IPS DF 4.7 (cell line): ENCODE data around the gene UBE2R2.
A peak's percentile ranks its signal among the peaks of the same experiment; 100 is the strongest.
"Not testable (repeated sequence)": the region's sequence is repeated elsewhere in the genome, so short reads cannot be mapped to it uniquely, and the experiment has no call there.

Source experiments
- DNase-seq: peaks from one replicate; pipeline ENCODE4 v3.0.0-alpha.2; 2013; ENCODE audit warnings: low spot score; ENCODE audit errors: extremely low read depth

Gene UBE2R2

DNA sequence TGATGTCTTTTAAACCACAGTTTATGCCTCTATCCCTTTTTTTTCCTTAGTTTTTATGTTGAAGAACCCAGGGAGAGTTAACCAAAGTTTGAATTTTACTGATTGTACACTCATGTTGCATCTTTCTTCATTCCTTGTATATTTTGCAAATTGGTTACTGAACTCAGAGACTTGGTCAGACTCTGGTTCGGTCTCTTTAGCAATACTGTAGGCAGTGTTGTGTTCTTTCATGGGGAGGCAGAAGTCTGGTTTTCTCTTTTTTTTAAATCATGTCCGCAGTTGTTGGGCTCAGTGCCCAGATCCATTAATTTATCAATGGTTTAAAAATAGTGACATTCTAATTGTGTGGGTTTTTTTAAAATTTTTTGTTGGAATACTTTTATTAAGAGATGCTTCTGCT lies 23.4 kb downstream of the UBE2R2 start:
- DNase-seq: no peak

DNA sequence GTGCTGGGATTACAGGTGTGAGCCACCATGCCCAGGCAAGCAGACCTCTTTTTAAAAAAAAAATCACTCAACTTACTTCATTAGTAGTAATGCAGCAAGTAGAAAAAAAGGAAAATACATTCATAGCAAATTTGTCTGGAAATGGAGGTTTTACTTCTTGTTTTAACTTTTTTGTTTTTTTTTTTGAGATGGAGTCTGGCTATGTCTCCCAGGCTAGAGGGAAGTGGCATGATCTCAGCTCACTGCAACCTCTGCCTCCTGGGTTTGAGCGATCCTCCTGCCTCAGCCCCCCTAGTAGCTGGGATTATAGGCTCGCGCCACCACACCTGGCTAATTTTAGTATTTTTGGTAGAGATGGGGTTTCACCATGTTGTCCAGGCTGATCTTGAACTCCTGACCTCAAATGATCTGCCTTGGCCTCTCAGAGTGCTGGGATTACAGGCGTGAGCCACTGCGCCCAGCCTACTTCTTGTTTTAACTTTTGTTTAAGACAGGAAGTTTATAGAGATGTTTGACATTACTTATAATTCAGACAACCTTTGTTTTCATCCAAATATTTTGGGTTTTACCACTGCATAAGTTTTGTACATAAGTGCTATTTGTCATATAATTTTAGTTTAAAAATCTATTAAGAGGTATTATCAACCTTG lies 26.5 kb downstream of the UBE2R2 start:
- DNase-seq: no peak

DNA sequence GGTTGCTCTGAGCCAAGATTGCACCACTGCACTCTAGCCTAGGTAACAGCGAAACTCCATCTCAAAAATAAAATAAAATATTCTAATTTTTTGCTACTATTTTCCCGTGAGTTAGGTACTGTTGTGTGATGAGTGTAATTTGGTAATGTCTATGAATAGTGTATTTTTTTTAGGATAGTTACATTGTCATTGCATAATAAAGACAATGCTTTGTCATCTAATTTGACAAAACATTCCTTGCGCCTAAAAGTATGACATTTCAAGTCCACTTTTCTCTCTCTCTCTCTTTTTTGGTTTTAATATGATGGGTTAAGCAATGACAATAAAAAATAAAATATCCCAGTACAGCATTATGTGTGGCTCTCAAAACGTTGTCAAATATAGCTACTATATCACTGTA lies 29.3 kb downstream of the UBE2R2 start:
- DNase-seq: no peak

DNA sequence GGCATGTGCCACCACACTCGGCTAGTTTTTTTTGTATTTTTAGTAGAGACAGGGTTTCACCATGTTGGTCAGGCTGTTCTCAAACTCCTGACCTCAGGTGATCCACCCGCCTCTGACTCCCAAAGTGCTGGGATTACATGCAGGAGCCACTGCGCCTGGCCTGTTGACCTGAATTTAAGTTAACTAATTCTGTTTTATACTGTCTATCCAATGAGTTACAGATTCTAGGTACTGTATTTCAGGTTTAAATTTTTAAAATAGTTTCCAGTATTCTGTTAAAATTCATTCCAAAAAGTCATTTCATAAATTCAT lies 30.9 kb downstream of the UBE2R2 start:
- not testable (repeated sequence) for DNase-seq

DNA sequence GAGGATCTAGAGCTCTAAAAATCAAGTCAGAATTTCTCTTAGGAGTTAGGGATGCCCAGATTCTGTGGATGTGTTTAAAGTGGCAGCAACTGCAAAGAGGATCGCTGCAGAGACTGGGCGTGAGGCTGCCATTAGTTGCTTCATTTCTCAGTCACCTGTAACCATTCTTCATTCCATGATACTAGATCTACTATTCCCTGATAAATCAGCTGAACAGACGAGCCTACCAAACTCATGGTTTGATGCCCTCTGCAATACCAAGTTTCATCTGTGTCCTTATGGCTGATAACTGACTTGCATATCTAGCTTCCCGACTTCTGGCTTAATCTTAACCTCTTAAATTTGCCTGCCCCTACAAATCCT lies 33.3 kb downstream of the UBE2R2 start:
- DNase-seq: no peak

DNA sequence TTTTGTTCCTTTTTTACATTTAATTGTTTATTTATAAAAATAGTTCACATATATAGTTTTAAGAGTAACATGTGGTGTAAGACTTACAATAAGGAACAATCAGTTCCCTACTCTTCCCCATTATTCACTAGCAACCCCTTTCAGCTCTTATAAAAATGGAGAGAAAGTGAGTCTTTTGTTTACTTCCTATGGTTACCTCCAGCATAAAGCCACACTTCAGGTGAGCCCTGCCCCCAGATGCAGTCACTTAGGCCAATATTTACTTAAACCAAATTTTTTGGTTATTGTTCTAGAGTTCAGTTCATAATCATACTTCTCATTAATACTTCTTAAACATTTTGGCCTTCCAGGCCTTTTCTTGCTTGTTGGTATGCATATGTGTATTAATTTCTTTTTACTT lies 33.7 kb downstream of the UBE2R2 start:
- DNase-seq: no peak

DNA sequence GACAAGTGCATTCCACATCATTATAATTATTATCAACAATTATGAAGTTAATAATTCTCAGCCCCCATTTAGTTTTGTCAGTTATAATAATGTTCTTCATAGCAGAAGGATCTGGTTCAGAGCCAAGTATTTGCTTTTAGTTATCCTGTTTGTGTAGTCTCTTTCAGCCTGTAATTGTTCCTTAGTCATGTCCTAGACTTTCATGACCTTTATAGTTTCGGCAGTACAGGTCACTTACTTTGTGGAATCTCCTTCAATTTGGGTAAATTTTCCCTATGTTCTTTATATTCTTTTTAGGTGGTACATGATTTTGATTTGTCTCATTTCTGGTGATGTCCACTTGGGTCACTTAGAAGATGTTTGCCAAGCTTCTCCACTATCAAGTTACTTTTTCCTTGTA lies 34.3 kb downstream of the UBE2R2 start:
- DNase-seq: no peak

DNA sequence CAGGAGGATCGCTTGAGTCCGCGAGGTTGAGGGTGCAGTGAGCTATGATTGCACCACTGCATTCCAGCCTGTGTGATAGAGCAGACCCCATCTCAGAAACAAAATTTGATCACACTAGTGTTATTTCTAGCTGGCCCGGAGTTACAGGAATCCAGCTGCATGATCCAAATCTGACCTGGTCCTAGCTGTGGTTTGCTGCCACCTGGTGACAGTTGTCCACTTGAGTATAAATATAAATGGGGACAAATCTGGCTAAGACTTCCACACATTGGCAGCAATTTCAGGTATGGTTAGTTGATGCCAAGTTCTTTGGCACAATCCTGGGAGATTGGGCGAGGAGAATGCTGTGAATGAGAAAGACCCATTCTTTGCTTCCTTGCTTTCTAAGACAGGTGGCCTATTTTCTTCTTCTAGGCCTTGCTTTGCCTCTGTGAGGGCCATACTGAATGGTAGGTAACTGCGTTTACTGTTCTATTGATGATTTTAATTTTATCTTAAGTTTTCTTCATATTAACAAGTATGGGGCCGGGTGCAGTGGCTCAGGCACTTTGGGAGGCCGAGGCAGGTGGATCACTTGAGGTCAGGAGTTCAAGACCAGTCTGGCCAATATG lies 35.4 kb downstream of the UBE2R2 start:
- DNase-seq: peak; percentile 3

DNA sequence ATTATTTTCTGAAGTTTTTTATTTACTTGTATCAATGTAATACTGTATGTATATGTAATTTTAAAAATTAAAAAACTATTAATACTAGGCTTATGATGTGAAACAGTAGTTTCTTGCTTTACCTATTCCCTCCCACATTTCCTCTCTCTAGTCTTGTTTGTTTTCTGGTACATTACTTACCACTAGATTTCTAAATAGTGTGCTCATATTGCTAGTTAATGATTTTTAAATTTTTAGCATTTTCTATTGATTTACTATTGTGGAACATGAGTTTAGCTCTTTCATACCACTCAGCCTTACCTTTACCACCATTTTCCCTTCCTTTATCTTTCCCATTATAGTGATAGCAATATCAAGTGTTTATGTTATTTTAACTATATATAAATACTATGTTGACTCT lies 39.3 kb downstream of the UBE2R2 start:
- no peak for DNase-seq

DNA sequence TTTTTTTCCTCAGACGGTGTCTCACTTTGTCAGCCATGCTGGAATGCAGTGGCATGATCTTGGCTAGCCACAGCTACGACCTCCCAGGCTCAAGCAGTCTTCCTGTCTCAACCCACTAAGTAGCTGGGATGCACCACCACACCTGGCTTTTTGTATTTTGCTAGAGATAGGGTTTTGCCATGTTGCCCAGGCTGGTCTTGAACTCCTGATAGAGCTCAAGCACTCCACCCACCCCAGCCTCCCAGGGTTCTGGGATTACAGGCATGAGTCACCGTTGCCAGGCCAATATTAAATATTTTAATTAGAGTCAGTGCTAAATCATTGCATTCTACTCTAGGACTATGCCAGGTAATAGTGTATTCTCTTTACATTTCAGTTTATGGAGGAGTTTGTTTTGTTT lies 41.5 kb downstream of the UBE2R2 start:
- no peak for DNase-seq

DNA sequence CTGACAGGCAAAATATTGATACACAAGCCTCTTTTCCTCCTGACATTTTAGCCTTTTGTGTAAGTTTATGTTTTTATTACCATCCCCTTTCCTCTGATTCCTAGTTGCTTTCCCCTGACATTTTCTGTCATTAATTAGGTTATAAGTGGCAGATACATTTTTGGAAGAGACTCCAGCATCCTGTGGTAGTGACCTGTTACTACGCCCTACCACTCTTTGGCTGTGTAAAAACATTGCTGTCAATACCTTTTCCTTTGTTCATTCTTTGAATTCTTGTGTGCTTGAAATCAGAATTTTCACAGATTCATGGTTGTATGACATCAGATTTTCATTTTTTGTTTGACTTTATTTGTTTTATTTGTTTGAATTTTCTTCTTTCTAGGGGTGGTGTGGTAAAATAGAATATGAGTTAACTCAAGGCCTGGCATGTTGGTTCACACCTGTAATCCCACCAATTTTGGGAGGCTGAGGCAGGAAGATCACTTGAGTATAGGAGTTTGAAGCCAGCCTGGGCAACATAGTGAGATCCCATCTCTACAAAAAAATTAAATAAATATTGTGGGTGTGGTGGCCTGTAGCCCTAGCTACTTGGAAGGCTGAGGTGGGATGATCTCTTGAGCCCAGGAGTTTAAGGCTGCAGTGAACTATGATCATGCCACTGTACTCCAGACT lies 43.4 kb downstream of the UBE2R2 start:
- no peak for DNase-seq

DNA sequence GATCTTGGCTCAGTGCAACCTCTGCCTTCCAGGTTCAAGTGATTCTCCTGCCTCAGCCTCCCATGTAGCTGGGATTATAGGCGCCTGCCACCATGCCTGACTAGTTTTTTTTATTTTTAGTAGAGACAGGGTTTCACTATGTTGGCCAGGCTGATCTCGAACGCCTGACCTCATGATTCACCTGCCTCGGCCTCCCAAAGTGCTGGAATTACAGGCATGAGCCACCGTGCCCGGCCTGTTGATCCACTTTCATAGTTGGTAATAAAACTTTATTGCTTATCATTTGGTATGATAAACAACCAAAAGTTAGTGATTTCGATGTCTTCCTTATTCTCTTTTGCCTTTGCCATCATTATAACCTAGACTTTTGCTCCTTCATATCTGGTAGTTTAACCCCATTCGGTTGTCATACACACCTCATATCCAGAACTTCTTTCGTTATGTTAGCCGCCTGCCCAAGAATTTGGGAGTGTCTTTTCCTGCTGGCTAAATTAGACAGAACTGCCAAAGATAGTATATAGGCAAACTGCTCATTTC lies 45.0 kb downstream of the UBE2R2 start:
- no peak for DNase-seq

DNA sequence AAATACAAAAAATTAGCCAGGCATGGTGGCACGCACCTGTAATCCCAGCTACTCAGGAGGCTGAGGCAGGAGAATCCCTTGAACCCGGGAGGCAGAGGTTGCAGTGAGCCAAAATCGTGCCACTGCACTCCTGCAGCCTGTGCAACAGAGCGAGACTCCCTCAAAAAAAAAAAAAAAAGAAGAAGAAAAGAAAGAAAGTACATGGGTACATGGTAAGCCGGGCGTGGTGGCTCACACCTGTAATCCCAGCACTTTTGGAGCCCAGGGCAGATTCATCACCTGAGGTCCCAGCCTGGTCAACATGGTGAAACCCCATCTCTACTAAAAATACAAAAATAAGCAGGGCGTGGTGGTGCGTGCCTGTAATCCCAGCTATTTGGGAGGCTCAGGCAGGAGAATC lies 46.1 kb downstream of the UBE2R2 start:
- DNase-seq: not testable (repeated sequence)

DNA sequence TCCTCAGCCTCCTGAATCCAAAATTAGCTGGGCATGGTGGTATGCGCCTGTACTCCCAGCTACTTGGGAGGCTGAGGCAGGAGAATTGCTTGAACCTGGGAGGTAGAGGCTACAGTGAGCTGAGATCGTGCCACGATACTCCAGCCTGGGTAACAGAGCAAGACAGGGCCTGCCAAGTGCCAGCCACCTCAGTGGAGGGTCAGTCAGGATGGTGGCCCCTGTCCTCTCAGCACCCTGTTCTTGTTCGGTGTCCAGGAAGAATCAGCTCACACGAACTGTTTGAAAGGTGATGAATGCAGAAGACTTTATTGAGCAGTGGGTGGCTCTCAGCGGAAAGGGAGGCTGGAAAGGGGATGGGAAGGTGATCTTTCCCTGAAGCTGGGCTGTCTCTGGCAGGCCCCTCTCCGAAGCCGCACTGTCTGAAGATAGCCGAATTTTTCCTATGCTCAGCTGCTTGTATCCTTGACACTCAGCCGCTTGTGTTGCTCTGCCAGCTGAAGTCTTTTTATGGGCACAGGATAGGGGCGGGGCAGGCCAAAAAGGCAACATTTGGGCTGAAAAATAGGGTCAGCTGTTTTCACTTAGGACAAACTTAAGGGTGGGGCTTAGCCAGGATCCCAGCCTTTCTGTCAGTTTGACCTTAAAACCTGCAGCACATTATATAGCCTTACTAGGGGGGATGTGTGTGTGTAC lies 50.9 kb downstream of the UBE2R2 start:
- no peak for DNase-seq

DNA sequence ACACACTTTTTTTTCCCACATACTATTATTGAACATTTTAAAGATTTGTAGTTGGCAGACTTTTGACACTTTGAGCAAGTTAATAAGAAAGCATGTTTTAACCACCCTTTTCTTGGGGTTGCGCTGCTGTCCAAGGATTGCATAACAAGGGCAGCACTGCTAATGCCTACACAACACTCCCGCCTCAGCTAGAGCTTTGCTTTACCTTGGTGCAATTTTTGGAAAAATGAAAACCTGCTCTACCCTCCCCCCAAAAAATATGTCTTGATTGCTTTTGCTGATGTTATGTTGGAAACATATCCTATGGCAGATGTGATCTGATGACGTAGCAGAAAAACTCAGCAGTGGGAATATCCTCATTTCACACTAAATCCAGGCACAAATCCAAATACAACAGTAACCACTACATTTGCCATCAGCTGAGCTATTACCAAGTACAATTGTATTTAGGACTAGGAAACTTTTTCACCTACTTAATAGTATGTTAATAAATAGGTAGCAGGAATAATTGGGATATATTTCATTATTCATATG lies 51.5 kb downstream of the UBE2R2 start:
- no peak for DNase-seq

DNA sequence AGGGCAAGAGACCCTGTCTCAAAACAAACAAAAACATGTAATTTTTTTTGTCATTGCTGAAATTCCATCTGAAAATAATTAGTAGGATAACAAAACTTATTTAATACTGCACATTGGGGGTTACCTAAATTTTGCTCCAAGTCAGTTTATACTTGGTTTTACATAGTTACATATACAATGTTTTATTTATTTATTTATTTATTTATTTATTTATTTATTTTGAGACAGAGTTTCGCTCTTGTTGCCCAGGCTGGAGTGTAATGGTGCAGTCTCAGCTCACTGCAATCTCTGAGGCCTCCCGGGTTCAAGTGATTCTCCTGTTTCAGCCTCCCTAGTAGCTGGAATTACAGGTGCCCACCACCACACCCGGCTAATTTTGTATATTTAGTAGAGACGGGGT lies 52.3 kb downstream of the UBE2R2 start:
- not testable (repeated sequence) for DNase-seq

DNA sequence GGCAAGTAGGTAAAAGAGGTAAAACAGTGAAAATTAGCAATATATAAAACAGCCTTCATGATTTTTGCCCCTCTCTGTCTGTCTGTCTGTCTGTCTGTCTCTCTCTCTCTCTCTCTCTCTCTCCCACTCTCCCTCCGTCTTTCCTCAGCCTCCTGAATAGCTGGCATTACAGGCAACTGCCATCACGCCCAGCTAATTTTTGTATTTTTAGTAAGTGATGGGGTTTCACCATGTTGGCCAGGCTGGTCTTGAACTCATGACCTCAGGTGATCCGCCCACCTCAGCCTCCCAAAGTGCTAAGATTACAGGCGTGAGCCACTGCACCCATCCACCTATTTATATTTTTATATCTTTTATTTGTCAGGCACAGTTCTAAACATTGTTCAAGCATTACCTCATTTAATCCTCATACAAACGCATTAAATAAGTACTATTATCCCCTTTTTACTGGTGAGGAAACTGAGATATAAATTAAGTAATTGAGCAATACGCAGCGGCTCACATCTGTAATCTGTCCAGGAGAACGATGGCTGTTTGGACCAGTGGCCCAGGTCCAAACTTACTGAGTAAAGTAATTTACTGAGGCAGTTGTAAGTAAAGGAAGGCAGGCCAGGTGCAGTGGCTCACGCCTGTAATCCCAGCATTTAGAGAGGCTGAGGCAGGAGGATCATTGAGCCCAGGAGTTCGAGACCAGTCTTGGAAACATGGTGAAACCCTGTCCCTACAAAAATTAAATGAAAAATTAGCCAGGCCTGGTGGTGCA lies 60.9 kb downstream of the UBE2R2 start:
- DNase-seq: no peak

DNA sequence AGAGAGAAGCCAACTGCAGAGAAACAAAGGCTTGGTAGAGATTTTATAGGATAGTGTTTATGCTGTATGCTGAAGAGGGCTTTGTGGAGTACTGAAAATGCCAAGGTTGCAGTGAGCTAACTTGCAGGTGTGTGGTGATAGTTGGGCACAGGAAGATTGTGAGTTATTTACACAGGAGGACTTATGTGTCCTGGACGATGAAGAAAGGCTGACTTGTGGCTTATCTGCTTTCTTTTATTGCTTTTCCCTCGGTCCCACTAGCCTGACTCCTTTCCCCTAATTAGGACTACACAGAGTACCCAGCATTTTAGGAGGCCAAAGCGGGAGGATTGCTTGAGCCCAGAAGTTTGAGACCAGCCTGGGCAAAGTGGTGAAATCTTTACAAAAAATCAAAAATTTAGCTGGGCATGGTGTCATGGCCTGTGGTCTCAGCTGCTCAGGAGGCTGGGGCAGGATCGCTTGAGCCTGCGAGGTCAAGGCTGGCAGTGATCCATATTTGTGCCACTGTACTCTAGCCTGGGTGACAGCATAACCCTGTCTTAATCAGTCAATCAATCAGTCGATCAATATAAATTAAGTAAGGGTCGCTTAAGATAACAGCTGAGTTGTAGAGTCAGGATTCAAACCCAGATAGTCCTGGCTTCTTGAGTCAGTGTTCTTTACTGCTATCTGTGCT lies 61.9 kb downstream of the UBE2R2 start:
- no peak for DNase-seq

DNA sequence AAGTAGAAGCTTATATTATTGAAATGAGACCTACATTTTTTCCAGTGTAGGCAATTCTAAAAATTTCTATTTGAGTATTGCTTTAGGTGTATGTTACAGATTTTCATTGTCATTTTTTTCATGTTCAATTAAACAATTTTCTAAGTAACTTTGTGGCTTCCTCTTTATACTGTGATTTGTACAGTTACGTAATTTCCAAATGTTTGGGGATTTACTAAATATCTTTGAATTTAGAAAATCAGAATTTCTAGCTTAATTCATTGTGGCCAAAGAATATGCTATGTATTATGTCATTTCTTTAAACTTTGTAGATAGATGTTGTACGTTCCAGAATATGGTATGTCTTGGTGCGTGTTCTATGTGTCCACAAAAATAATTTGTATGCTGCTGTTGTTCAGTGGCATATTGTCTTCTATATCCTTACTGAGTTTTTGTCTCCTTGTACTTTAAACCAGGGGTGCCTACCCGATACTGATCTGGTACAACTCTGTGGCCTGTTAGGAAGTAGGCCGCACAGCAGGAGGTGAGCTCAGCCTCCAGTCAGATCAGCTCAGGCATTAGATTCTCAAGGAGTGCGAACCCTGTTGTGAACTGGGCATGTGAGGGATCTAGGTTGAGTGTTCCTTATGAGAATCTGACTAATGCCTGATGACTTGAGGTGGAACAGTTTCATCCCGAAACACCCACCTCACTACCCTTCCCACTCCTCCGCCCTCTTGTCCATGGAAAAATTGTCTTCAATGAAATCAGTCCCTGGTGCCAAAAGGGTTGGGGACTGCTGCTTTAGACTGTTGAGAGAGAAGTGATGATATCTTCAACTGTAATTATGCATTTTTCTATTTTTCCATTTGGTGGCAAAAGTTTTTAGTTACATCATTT lies 63.5 kb downstream of the UBE2R2 start:
- DNase-seq: peak; percentile 22

DNA sequence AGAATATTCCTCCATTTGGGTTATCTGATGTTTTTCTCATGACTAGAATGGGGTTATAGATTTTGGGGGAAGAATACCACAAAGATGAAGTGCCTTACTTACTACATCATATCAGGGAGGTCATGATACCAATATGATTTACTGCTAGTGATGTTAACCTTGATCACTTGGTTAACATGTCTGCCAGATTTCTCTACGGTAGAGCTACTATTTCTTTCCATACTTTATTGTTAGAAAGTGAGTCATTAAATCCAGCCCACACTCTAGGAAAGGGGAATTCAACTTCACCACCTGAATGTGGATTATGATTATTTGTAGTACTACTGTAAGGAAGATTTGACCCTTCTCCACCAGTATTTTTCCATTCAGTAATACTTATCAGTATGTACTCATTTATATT lies 64.7 kb downstream of the UBE2R2 start:
- no peak for DNase-seq
